Uterus (tissue), 4 donors: ENCODE measurements around the gene ABCA2. TPM values are rescaled to one million over a fixed set of nuclear protein-coding genes. Genes with fewer than 3 reads are reported as not detected.

Experiments
- DNase-seq, 2 donors: peaks; one replicate each; pipeline ENCODE4 v3.0.0-alpha.2; 2019 to 2020
- H3K27ac ChIP-seq, 2 donors: fragments of 200-600 bp; sonication (generic); 1 replicate in 1 of 2; 2 replicates in 1 of 2; pipeline ENCODE4 v1.5.1; 2016 to 2018
- H3K27me3 ChIP-seq, 2 donors: fragments of 200-600 bp; sonication (generic); one replicate each; pipeline ENCODE4 v1.5.1; 2018 to 2019; ENCODE audit warnings: control low read depth in 1 of 2
- H3K36me3 ChIP-seq, 2 donors: fragments of 200-600 bp; sonication (generic); one replicate each; pipeline ENCODE4 v1.5.1; 2019; ENCODE audit warnings: control low read depth in 1 of 2
- H3K4me1 ChIP-seq, 2 donors: fragments of 200-600 bp; sonication (generic); one replicate each; pipeline ENCODE4 v1.5.1; 2018 to 2019; ENCODE audit warnings: control low read depth in 1 of 2
- H3K4me3 ChIP-seq, 2 donors: fragments of 200-600 bp; sonication (generic); 1 replicate in 1 of 2; 2 replicates in 1 of 2; pipeline ENCODE4 v1.5.1; 2018 to 2019; ENCODE audit warnings: mild to moderate bottlenecking in 1 of 2
- H3K9me3 ChIP-seq, 2 donors: fragments of 200-600 bp; sonication (generic); one replicate each; pipeline ENCODE4 v1.5.1; 2019; ENCODE audit warnings: control low read depth in 1 of 2
- POLR2A ChIP-seq, 2 donors: fragments of 450-650 bp; IDR thresholded peaks; one replicate each; pipeline ENCODE4 v1.6.1; 2016; ENCODE audit warnings: antibody characterized with exemption in 2 of 2, mild to moderate bottlenecking in 1 of 2, moderate library complexity in 1 of 2
- intact Hi-C: fragments of 100-400 bp; cut with DNase I; formaldehyde crosslinking; loops from one replicate; pipeline ENCODE4 v1.15.1; 2023; ENCODE audit warnings: low total_unique reads
- total RNA-seq, 4 donors: library from RNA; depleted of rRNA in 3 of 4; stranded (reverse); fragments of >200 nt in 3 of 4; gene quantifications; one replicate each; pipeline versions ENCODE4 v1.1.0 to v1.2.4, GENCODE V29; 2014 to 2023
- TF ChIP-seq, protein P1 (sequence below), 4 experiments: fragments of 200-600 bp in 2 of 4; fragments of 450-650 bp in 2 of 4; sonication (generic) in 2 of 4; IDR thresholded peaks; one replicate each; pipeline ENCODE4 v1.5.1; 2016 to 2019; ENCODE audit warnings: antibody characterized with exemption in 4 of 4, mild to moderate bottlenecking in 2 of 4, moderate library complexity in 1 of 4
- donor health status: DM: yes; HTN: yes; CAD: no.

The ABCA2 gene
- total RNA-seq, 4 donors from 2014 or later, result 24.8 to 36.9 (median 26.1) TPM

DNA sequence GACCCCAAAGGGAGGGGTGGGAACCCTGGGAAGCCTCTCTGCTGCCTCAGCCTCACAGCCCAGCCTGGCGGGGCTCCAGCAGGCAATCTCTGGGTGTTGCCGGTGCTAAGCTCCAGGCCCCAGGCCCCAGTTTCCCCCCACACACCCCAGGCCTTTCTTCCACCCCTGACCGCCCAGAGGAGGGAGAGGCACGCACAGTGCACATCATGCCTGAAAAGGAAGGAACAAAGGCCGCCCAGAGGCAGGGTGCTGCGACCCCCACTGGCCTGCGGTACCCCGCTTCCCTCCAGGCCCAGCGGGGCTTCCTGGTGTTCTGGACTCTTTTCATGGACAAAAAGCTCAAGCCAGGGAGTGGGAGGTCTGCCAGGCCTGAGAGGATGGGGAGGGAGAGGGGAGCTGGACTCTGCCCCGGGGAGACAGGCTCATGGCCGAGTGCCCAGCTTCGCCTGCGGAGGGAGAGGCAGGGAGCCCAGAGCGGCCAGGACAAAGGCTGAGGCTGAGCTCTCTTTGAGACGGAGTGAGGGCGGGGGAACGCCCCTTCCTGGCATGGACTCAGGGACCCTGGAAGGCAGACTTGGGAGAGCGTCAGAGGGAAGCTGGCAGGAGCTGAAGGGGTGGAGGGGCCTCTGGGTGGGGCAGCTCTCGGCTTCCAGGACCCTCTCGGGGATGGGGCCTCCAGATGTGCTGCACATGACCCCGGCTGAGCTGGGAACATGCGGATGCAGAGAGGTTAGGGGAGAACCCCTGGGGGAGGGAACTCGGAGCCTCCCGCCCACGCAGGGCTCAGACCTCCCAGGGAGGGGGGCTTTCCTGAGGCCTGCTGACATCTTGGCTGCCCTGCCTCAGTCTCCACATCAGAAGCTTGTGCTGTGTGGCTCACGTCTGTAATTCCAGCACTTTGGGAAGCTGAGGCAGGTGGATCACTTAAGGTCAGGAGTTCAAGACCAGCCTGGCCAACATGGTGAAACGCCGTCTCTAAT lies 27.6 kb upstream of the ABCA2 start:
- H3K4me1 ChIP-seq, result peaks cover 6 to 29% of the 10 kb centered on the region in 2 donors
- H3K36me3 ChIP-seq, result no peaks in the 10 kb centered on the region
- no peak overlapping the region for H3K4me3 ChIP-seq
- no peaks in the 10 kb centered on the region for H3K9me3 ChIP-seq
- intact Hi-C loops, result no loop called here
- peaks cover 0 to 5% of the 10 kb centered on the region in 2 donors for H3K27me3 ChIP-seq
- DNase-seq, result peak; percentile 89 to 94
- peak overlapping the region; percentile 58 to 65 for H3K27ac ChIP-seq
- TF ChIP-seq, protein P1, sequence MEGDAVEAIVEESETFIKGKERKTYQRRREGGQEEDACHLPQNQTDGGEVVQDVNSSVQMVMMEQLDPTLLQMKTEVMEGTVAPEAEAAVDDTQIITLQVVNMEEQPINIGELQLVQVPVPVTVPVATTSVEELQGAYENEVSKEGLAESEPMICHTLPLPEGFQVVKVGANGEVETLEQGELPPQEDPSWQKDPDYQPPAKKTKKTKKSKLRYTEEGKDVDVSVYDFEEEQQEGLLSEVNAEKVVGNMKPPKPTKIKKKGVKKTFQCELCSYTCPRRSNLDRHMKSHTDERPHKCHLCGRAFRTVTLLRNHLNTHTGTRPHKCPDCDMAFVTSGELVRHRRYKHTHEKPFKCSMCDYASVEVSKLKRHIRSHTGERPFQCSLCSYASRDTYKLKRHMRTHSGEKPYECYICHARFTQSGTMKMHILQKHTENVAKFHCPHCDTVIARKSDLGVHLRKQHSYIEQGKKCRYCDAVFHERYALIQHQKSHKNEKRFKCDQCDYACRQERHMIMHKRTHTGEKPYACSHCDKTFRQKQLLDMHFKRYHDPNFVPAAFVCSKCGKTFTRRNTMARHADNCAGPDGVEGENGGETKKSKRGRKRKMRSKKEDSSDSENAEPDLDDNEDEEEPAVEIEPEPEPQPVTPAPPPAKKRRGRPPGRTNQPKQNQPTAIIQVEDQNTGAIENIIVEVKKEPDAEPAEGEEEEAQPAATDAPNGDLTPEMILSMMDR (IDR thresholded peaks at IDR 0.05), result no peak
- TF ChIP-seq POLR2A (IDR thresholded peaks at IDR 0.05), result no peak

DNA sequence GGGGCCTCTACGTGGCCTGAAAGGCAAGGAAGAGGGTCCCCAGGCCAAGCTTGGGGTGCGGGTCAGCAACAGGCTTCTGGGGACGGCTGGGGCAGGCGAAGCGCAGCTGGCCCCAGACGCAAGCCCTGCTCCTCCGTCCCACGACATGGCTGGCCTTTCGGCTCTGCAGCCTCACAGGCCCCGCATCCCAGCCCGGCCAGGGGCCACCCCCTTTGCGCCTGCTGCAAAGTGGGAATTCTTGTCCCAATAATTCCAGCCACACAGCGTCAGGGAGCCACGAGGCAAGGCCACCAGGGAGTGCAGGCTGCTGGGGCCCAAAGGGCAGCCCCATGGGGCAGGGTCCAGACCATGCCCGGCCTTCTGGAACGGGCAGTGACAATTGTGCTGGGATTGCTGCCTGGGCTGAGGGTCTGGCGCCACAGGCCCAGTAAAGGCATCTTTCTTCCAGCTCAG lies 26.9 kb upstream of the ABCA2 start:
- H3K9me3 ChIP-seq, result no peaks in the 10 kb centered on the region
- intact Hi-C loops, result no loop called here
- H3K4me3 ChIP-seq, result no peak overlapping the region
- no peak for DNase-seq
- H3K27me3 ChIP-seq, result peaks cover 0 to 5% of the 10 kb centered on the region in 2 donors
- H3K36me3 ChIP-seq, result no peaks in the 10 kb centered on the region
- H3K4me1 ChIP-seq, result peaks cover 6 to 29% of the 10 kb centered on the region in 2 donors
- H3K27ac ChIP-seq, result peak overlapping the region; percentile 58 to 65
- TF ChIP-seq POLR2A (IDR thresholded peaks at IDR 0.05), result no peak
- TF ChIP-seq, protein P1 (IDR thresholded peaks at IDR 0.05), result no peak

DNA sequence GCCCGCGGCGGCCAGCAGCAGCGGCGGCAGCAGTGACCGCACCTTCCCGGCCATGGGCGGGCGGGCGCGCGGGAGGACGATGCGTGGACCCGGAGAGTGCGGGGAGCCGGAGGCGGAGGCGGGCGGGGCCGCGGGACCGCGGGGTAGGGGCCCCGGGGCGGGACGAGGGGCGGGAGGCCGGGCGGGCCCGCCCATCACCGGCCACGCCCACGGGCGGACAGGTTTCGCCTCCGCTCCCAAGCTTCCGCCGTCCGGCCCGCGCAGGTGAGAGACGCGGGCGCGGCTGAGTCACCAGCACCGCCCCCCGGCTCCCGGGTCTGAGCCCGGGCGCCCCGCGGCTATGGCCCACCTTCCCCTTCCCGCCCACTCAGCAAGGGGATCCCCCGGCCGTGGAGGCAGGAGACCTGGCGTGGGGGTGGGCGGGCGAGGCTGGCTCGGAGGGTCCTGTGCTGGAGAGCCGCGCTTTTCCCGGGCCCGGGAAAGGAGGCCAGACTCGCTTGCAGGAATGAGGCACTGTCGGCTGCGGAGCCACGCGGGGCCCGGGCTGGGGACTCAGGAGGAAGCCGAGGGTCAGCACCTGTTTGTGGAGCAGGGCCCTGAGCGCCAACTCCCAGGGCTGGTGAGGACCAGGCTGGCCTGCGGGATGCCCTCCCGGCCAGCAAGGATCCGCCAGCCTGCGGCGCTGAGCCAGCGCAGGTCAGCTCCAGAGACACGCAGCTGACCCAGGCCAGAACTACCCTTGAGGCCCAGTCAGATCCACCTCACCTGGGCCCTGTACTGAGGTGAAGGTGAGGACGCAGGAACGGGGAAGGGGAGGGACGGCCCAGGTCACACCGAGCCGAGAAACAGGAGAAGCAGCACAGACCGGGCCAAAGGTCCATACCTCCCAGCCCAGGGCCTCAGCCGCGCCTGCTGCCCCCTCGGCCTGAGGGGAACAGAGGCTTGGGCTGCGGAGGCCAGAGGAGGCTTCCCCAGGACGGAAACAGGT lies 26.2 kb upstream of the ABCA2 start, which contains the start of gene ENTPD2:
ENTPD2 (minus strand) TSS at position 118 of the 988 bp plus-strand sequence; CDS start at position 54, 64 bp downstream.
- Histone ChIP-seq H3K36me3 (no peaks in the 10 kb centered on the region), H3K9me3 (no peaks in the 10 kb centered on the region), H3K4me1 (peaks cover 6 to 29% of the 10 kb centered on the region in 2 donors), H3K4me3 (peak within 1 kb of the TSS in 1 of 2 donors; percentile 19), H3K27ac (peak within 1 kb of the TSS in 1 of 2 donors; percentile 65), H3K27me3 (peaks cover 5% of the 10 kb centered on the region in 2 donors)
- TF ChIP-seq, protein P1 (IDR thresholded peaks at IDR 0.05), result no peak
- no peak for TF ChIP-seq POLR2A (IDR thresholded peaks at IDR 0.05)
- no peak for DNase-seq
- intact Hi-C loops, result no loop called here

DNA sequence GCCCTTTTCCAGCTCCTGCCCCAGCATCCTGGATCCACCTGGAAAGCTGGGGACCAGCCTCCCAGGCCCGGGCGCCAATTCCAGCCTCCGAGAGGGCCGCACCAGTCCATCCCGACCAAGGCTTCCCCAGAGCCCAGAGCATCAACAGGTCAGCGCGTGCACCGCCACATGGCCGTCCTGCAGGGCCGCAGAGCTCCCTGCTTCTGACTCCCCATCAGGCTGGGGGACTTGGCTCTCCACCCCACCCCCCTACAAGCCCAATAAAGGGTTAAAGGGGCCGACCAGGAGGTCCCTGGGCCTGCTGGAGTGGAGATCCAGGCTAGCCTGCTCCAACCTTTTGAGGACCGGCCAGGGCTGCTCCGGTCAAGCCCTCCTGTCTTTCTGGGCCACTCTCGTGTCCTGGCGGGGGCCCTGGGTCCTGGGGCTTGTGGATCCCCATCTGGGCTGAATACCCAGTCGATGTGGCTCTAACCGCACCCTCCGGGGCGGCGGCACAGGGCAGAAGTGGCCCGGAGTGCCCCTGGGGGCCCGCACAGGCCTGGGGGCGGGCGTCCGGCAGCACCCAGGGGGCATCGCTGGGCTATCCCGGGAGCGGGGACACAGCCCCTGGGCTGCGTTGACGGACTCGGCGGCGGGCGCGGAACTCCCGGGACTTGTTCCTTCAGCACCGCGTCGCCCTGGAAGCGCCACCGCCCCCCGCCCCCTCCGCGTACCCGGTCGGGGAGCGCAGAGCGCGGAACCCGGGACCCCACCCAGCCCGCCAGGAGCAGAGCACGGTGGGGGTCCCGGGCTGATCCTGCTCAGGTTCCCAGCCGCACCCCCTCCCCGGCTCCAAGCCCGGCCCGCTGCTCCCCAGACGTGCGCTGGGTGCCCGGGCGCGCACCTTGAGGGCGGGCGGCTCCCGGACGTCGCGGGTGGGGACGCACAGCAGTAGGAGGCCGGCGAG lies 25.2 kb upstream of the ABCA2 start:
- H3K4me1 ChIP-seq, result peaks cover 6 to 29% of the 10 kb centered on the region in 2 donors
- intact Hi-C loops, result no loop called here
- DNase-seq, result no peak
- H3K4me3 ChIP-seq, result peak overlapping the region in 1 of 2 donors; percentile 19
- no peaks in the 10 kb centered on the region for H3K9me3 ChIP-seq
- TF ChIP-seq, protein P1 (IDR thresholded peaks at IDR 0.05), result no peak
- TF ChIP-seq POLR2A (IDR thresholded peaks at IDR 0.05), result no peak
- no peaks in the 10 kb centered on the region for H3K36me3 ChIP-seq
- no peak overlapping the region for H3K27ac ChIP-seq
- peaks cover 5 to 13% of the 10 kb centered on the region in 2 donors for H3K27me3 ChIP-seq
